K562 (cell line): ENCODE results near the gene NAXE. TPM values are rescaled to one million over a fixed set of nuclear protein-coding genes. Genes with fewer than 3 reads are reported as not detected.

ENCODE experiments used
- COPS2 ChIP-seq: fragments of 450-650 bp; conservative IDR thresholded peaks from 2 replicates; pipeline ENCODE4 v1.6.1; 2016; ENCODE audit warnings: mild to moderate bottlenecking, moderate library complexity
- GABPB1 ChIP-seq: sonication (generic); formaldehyde crosslinking; IDR thresholded peaks from 2 replicates; pipeline ENCODE4 v1.8.0; 2022; ENCODE audit warnings: mild to moderate bottlenecking, missing genetic modification reagents
- KAT8 ChIP-seq: fragments of 450-650 bp; IDR thresholded peaks from 2 replicates; pipeline ENCODE4 v1.6.1; 2016; ENCODE audit warnings: low read depth, mild to moderate bottlenecking
- NR2C1 ChIP-seq, 2 experiments: fragments of 450-650 bp; IDR thresholded peaks; 2 replicates each; pipeline ENCODE4 v1.6.1; 2017; ENCODE audit warnings: mild to moderate bottlenecking in 2 of 2, antibody characterized with exemption in 1 of 2, inconsistent platforms in 1 of 2, missing compliant biosample characterization in 1 of 2, missing genetic modification characterization in 1 of 2
- PURB ChIP-seq: sonication (generic); formaldehyde crosslinking; IDR thresholded peaks from 2 replicates; pipeline ENCODE4 v1.9.0; 2021; ENCODE audit warnings: low read depth, mild to moderate bottlenecking, missing genetic modification reagents
- RCOR1 ChIP-seq, 2 experiments: IDR thresholded peaks; 2 replicates each; pipeline ENCODE4 v1.6.1; 2012; ENCODE audit warnings: low read depth in 2 of 2, low read length in 2 of 2, borderline replicate concordance in 1 of 2, improper control_type of control experiment in 1 of 2
- STAG1 ChIP-seq: sonication (generic); formaldehyde crosslinking; IDR thresholded peaks from 2 replicates; pipeline ENCODE4 v1.5.0; 2020; ENCODE audit warnings: missing genetic modification reagents, borderline replicate concordance
- XRCC5 ChIP-seq: fragments of 200-400 bp; formaldehyde crosslinking; IDR thresholded peaks from 2 replicates; pipeline ENCODE4 v1.6.1; 2017; ENCODE audit warnings: low read depth, mild to moderate bottlenecking, low read length
- polyA plus RNA-seq, 8 experiments: library from polyadenylated mRNA; depleted of rRNA in 4 of 8; stranded (reverse) in 5 of 8; unstranded in 3 of 8; fragments of >200 nt; fragmentation: Nextera tagmentation in 2 of 8; fragmentation: Illumina TruSeq in 1 of 8; extraction: Ambion mirVana in 2 of 8; extraction: Trizol in 1 of 8; gene quantifications; 2 replicates each; pipeline versions ENCODE4 v1.2.1 to v1.2.3, GENCODE V29; 2011 to 2014; ENCODE audit warnings: inconsistent platforms in 1 of 8, missing spikeins in 1 of 8
- total RNA-seq, 7 experiments: library from RNA; depleted of rRNA in 6 of 7; stranded (reverse); fragments of >200 nt in 6 of 7; fragmentation: Illumina TruSeq in 2 of 7; extraction: Trizol in 2 of 7; gene quantifications; 2 replicates each; pipeline versions ENCODE4 v1.2.1 to v1.2.3, GENCODE V29; 2011 to 2021; ENCODE audit warnings: low replicate concordance in 1 of 7
- TF ChIP-seq, protein P1 (sequence below): IDR thresholded peaks from 2 replicates; pipeline ENCODE4 v1.6.1; 2011; ENCODE audit not compliant: insufficient read length; ENCODE audit errors: extremely low read depth
- TF ChIP-seq, protein P2 (sequence below): fragments of 250-450 bp; sonication (Bioruptor Pico); IDR thresholded peaks from 2 replicates; pipeline ENCODE4 v1.5.0; 2021

NAXE gene
- total and polyA plus RNA-seq, 9 of the 15 experiments (the other 6 are each of a cell fraction or from before 2014, with no cell fraction given), result 27.3 to 137 (median 90.0) TPM

DNA sequence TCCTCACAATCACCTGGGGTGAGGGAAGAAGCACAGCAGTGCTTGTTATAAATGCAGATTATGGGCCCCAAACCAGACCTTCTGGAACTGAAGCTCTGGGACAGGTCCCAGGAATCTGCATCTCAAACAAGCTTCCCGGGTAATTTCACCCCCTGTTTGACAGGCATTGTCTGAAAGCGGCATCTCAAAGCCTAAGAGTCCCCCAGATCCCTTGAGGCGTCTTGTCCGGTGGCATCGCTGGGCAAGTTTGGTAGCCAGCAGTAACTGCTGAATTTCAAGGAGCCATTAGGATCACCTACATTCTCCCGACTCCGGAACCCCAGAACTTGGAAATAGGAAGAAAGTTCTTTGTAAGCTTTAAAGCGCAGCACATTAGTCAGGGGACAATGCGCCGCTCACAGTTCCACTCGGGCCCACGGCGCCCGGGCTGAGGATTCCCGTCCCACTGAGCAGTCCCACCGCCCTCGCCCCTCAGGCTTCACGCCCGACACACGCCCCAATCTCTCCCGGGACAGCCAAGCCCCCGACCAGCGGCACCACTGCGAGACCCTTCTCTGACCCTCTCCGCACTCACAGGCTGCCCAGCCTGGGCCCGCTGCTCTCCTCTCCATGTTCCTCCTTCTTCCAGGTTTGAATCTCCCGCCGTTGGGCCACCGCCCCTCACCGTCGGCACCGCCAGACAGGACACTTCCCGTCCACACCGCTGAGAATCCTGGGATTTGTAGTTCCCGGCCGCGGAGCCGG, 19.5 kb upstream of the NAXE start, which contains the start of gene IQGAP3 (continued):
- TF ChIP-seq GABPB1 (CRISPR knock-in tag), result peak; percentile 97
- TF ChIP-seq COPS2, result no peak
- no peak for TF ChIP-seq XRCC5
- TF ChIP-seq, protein P1, sequence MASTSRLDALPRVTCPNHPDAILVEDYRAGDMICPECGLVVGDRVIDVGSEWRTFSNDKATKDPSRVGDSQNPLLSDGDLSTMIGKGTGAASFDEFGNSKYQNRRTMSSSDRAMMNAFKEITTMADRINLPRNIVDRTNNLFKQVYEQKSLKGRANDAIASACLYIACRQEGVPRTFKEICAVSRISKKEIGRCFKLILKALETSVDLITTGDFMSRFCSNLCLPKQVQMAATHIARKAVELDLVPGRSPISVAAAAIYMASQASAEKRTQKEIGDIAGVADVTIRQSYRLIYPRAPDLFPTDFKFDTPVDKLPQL, result no peak
- TF ChIP-seq, protein P2, sequence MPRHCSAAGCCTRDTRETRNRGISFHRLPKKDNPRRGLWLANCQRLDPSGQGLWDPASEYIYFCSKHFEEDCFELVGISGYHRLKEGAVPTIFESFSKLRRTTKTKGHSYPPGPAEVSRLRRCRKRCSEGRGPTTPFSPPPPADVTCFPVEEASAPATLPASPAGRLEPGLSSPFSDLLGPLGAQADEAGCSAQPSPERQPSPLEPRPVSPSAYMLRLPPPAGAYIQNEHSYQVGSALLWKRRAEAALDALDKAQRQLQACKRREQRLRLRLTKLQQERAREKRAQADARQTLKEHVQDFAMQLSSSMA (CRISPR knock-in tag), result no peak
- TF ChIP-seq KAT8, result no peak
- TF ChIP-seq NR2C1 (IDR thresholded peaks at IDR 0.05), result no peak
- TF ChIP-seq NR2C1 (tag; IDR thresholded peaks at IDR 0.05), result peak; percentile 58
- TF ChIP-seq PURB (CRISPR knock-in tag), result no peak
- TF ChIP-seq STAG1, result no peak
- TF ChIP-seq RCOR1 (IDR thresholded peaks at IDR 0.05; ENCODE audit: borderline replicate concordance in 1 of 2, low read depth in 2 of 2, low read length in 2 of 2), result no peak
